Heart left ventricle (tissue), 16 donors: ENCODE results near the gene MDFIC. TPM values are rescaled to one million over a fixed set of nuclear protein-coding genes. Genes with fewer than 3 reads are reported as not detected.

ENCODE experiments used
- ATAC-seq, 4 donors: fragments of 200-7000 bp; cut with Tn5 transposase; one replicate each; pipeline ENCODE4 v1.9.1; 2020 to 2022; ENCODE audit warnings: moderate library complexity in 4 of 4, mild to moderate bottlenecking in 3 of 4, moderate number of reproducible peaks in 1 of 4
- DNase-seq, 5 donors: peaks; one replicate each; pipeline ENCODE4 v3.0.0-alpha.2; 2020
- H3K27ac ChIP-seq, 12 donors: fragments of 200-600 bp; sonication (generic) in 4 of 12; one replicate each; pipeline versions ENCODE4 v1.5.0 to v1.8.0; 2016 to 2022; ENCODE audit warnings: mild to moderate bottlenecking in 2 of 12
- H3K27me3 ChIP-seq, 9 donors: fragments of 200-600 bp; sonication (generic) in 2 of 9; one replicate each; pipeline versions ENCODE4 v1.5.1 to v1.8.0; 2016 to 2022; ENCODE audit warnings: mild to moderate bottlenecking in 3 of 9
- H3K36me3 ChIP-seq, 9 donors: fragments of 200-600 bp; sonication (generic) in 2 of 9; one replicate each; pipeline versions ENCODE4 v1.5.0 to v1.8.0; 2018 to 2022; ENCODE audit warnings: mild to moderate bottlenecking in 2 of 9
- H3K4me1 ChIP-seq, 12 donors: fragments of 200-600 bp; sonication (generic) in 4 of 12; one replicate each; pipeline versions ENCODE4 v1.5.0 to v1.8.0; 2016 to 2022; ENCODE audit warnings: mild to moderate bottlenecking in 3 of 12
- H3K4me3 ChIP-seq, 12 donors: fragments of 200-600 bp; sonication (generic) in 4 of 12; one replicate each; pipeline versions ENCODE4 v1.5.0 to v1.8.0; 2017 to 2022; ENCODE audit warnings: mild to moderate bottlenecking in 9 of 12, moderate library complexity in 4 of 12
- H3K9me3 ChIP-seq, 12 donors: fragments of 200-600 bp; sonication (generic) in 4 of 12; one replicate each; pipeline versions ENCODE4 v1.5.0 to v1.8.0; 2016 to 2022; ENCODE audit warnings: mild to moderate bottlenecking in 1 of 12
- CTCF ChIP-seq, 12 donors: fragments of 200-600 bp; sonication (generic) in 4 of 12; IDR thresholded peaks; one replicate each; pipeline versions ENCODE4 v1.5.0 to v1.8.0; 2018 to 2022; ENCODE audit warnings: antibody characterized with exemption in 12 of 12, mild to moderate bottlenecking in 5 of 12
- POLR2A ChIP-seq, 2 donors: fragments of 450-650 bp; IDR thresholded peaks; one replicate each; pipeline ENCODE4 v1.6.1; 2017; ENCODE audit warnings: antibody characterized with exemption in 2 of 2, mild to moderate bottlenecking in 2 of 2, moderate library complexity in 2 of 2
- WGBS, 4 donors: extraction: QIAGEN DNeasy Blood & Tissue Kit in 2 of 4; methylation state at CpG; one replicate each; pipeline versions ENCODE4 v1.1.5 to v1.1.7; 2013 to 2018; 5-methylcytosine and 5-hydroxymethylcytosine counted together
- intact Hi-C, 10 donors: fragments of 100-400 bp; cut with DNase I; formaldehyde crosslinking; loops; one replicate each; pipeline versions ENCODE4 v1.11.1 to v1.14.2; 2022
- polyA plus RNA-seq, 2 donors: library from polyadenylated mRNA; stranded (reverse); fragments of 200-250 nt; gene quantifications; one replicate each; pipeline ENCODE4 v1.2.3, GENCODE V29; 2013
- total RNA-seq, 9 donors: library from RNA; depleted of rRNA in 2 of 9; stranded (reverse); fragments of >200 nt in 2 of 9; fragmentation: NEBNext Ultra II Directional in 3 of 9; extraction: Animal tissue kit (Norgen Biotek cat#: 25700) in 3 of 9; gene quantifications; one replicate each; pipeline versions ENCODE4 v1.1.0 to v1.2.4, GENCODE V29; 2016 to 2023
- donor health status: ischemic (EF 13 %, LVEDD 7.1; RV severe dilation, severe dysfunction).
- donor health status: healthy with polysubstance abuse.
- donor health status: DM: no; HTN: yes; CAD: no.
- donor health status: DM: no; HTN: no; CAD: no.
- donor health status: ischemic (EF 25% LVEDD 6.9; RV normal size, moderate dysfunction).
- donor health status: ischemic (EF 25% LVEDD 5.7; RV mildly dilated, moderate dysfunction).
- donor health status: healthy.
- donor health status: DM: yes; HTN: yes; CAD: no.
- donor health status: ischemic (EF 35%, LVEDD 5.7; RV mildly dilated, moderate dysfunction).
- donor health status: nonischemic (EF 11% LVEDD 7.7; RV severe dilation, severe dysfunction).
- donor health status: DM: yes; HTN: yes; CAD: no.
- donor health status: PGD.
- donor health status: ischemic (EF 29% LVEDD 5.4; RV normal size, mild dysfunction).
- donor health status: nonischemic (EF 23%, LVEDD 6.1; RV moderate dilation, normal function).

MDFIC gene
- total and polyA plus RNA-seq, 11 donors, result 11.2 to 51.8 (median 28.3) TPM

GRCh38 chr7:114936471-114936870 lies 14.6 kb downstream of the MDFIC start:
- H3K9me3 ChIP-seq, result no peaks in the 10 kb centered on the region
- no peaks in the 10 kb centered on the region for H3K27me3 ChIP-seq
- DNase-seq, result no peak
- intact Hi-C loops, result loop anchor here in 1 of 10 donors (5.0 kb wide), 1 partner anchor 36 kb away; no protein-coding TSS in a partner anchor
- TF ChIP-seq POLR2A (IDR thresholded peaks at IDR 0.05) (no peak), CTCF (IDR thresholded peaks at IDR 0.05) (no peak)
- no peak overlapping the region for H3K4me3 ChIP-seq
- H3K4me1 ChIP-seq, result peaks cover 0 to 93% (median 32%) of the 10 kb centered on the region in 12 donors
- H3K27ac ChIP-seq, result peak overlapping the region in 1 of 12 donors; percentile 22
- no peaks in the 10 kb centered on the region for H3K36me3 ChIP-seq
- 66 to 81% (median 72%) methylated on average over 2 of the region's 2 CpGs for WGBS, 4 donors
- no peak for ATAC-seq

DNA sequence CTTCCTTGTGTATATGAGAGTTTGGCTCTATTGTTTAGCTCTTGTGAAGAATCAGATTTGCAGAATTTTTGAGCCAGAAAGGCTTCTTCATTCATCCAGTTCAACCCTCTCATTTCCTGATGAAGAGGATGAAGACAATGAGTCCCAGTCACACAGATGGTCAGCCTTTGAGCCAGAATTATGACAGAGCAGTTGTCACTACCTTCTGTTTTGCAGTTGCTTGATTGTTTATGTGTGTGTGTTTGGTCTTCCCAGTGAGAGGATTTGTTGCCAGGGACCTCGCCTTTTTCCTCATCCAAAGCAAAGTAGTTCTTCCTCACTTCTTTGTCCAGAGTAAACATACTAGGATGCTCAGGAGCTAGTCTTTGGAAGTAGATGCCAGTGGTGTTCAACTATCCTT lies 15.6 kb downstream of the MDFIC start:
- TF ChIP-seq CTCF (IDR thresholded peaks at IDR 0.05) (no peak), POLR2A (IDR thresholded peaks at IDR 0.05) (no peak)
- DNase-seq (no peak), ATAC-seq (no peak)
- peaks cover 0 to 93% (median 30%) of the 10 kb centered on the region in 12 donors for H3K4me1 ChIP-seq
- no peaks in the 10 kb centered on the region for H3K27me3 ChIP-seq
- 60 to 77% (median 65%) methylated on average over 1 of the region's 1 CpG for WGBS, 4 donors
- intact Hi-C loops, result loop anchor here in 1 of 10 donors (5.0 kb wide), 1 partner anchor 35 kb away; no protein-coding TSS in a partner anchor
- peaks cover 0 to 6% (median 0%) of the 10 kb centered on the region in 9 donors for H3K36me3 ChIP-seq
- H3K27ac ChIP-seq, result no peak overlapping the region
- H3K9me3 ChIP-seq, result no peaks in the 10 kb centered on the region
- H3K4me3 ChIP-seq, result no peak overlapping the region

- Histone ChIP-seq H3K4me3 (no peak overlapping the region), H3K4me1 (peaks cover 0 to 93% (median 27%) of the 10 kb centered on the region in 12 donors), H3K9me3 (no peaks in the 10 kb centered on the region), H3K36me3 (peaks cover 0 to 12% (median 5%) of the 10 kb centered on the region in 9 donors), H3K27me3 (no peaks in the 10 kb centered on the region), H3K27ac (no peak overlapping the region)
- TF ChIP-seq POLR2A (IDR thresholded peaks at IDR 0.05) (no peak), CTCF (IDR thresholded peaks at IDR 0.05) (no peak)
- no peak for ATAC-seq
- intact Hi-C loops, result loop anchor here in 1 of 10 donors (5.0 kb wide), 1 partner anchor 34 kb away; no protein-coding TSS in a partner anchor
- DNase-seq, result no peak
Observed at GRCh38 chr7:114938785-114939184, 16.9 kb downstream of the MDFIC start.

GRCh38 chr7:114939484-114940097 lies 17.7 kb downstream of the MDFIC start:
- H3K4me3 ChIP-seq, result no peak overlapping the region
- no peaks in the 10 kb centered on the region for H3K27me3 ChIP-seq
- H3K9me3 ChIP-seq, result no peaks in the 10 kb centered on the region
- TF ChIP-seq POLR2A (IDR thresholded peaks at IDR 0.05) (no peak), CTCF (IDR thresholded peaks at IDR 0.05) (no peak)
- ATAC-seq, result no peak
- WGBS, 4 donors, result 65 to 75% (median 66%) methylated on average over 3 of the region's 3 CpGs
- peaks cover 0 to 20% (median 5%) of the 10 kb centered on the region in 9 donors for H3K36me3 ChIP-seq
- intact Hi-C loops, result loop anchor here in 1 of 10 donors (5.0 kb wide), 1 partner anchor 33 kb away; no protein-coding TSS in a partner anchor
- H3K27ac ChIP-seq, result peak overlapping the region in 1 of 12 donors; percentile 16
- DNase-seq, result no peak
- peaks cover 0 to 90% (median 22%) of the 10 kb centered on the region in 12 donors for H3K4me1 ChIP-seq
